ENCODE data around the gene JMJD7.

Gene JMJD7

DNA sequence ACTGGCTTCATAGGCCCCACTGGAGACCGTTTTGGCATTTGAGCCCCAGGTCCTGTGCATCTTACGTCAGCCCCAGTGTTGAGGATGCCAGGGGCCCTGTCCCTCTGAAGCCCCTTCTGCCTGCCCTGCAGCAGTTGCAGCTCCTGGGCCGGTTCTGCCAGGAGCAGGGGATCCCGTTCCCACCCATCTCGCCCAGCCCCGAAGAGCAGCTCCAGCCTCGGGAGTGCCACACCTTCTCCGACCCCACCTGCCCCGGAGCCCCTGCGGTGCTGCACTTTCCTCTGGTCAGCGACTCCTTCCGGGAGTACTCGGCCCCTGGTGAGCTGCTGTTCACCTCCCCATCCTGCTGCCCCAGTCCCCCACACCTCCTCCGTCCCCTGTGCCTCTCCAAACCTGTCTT is 19.3 kb downstream of the JMJD7 start:
- no peak for DNase-seq (ENCODE audit: low spot score)

DNA sequence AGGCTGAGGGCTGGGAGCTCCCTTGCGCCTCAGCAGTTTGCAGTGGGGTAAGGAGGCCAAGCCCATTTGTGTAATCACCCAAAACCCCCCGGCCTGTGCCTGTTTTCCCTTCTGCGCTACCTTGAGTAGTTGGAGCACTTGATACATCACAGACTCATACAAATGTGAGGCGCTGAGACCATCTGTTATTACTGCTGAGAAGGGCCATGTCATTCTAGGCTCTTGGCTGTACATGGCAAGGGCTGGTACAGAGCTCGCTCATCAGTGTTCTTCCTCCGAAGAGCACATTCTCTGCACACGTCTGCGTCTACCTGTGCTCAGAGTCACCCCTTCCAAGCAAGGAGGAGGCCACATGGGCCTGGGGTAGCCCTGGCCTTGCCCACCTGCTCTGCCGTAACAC is 20.1 kb downstream of the JMJD7 start:
- DNase-seq (ENCODE audit: low spot score): no peak

DNA sequence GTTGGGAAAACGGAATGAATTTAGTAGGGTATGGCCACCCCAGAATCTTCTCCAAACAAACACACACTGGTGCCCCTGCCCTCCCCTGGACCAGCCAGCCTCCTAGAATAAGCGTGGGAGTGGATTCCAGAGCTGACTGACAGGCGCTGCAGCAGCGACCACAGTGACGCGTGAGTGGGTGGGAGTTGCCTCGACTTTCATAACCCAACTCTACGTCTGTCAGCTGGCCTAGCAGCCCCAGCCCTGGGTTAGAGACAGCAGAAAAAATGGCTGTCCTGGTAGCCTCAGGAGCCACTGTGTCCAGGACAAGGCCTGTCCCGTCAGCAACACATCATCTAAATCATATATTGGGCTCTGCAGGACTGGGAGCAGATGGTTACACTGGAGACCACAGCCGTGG is 20.7 kb downstream of the JMJD7 start:
- no peak for DNase-seq (ENCODE audit: low spot score)

DNA sequence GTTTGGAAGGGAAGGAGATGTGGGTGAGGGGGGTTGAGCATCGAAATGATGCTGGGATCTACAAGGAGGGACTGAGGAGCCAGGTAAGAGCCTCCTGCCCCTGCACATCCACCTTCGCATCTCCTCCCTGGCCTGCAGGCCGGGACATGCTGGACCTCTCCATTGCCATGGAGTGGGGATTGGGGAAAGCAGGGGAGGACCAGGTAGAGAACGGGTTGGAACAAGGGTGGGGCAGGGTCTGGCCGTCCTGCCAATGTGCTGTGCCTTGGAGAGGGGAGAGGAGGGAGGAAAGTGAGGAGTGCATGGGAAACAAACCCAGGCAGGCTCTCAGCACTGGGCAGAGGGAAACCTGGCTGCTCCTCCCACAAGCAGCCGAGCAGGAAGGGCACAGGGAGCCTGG is 21.3 kb downstream of the JMJD7 start:
- DNase-seq (ENCODE audit: low spot score): no peak

DNA sequence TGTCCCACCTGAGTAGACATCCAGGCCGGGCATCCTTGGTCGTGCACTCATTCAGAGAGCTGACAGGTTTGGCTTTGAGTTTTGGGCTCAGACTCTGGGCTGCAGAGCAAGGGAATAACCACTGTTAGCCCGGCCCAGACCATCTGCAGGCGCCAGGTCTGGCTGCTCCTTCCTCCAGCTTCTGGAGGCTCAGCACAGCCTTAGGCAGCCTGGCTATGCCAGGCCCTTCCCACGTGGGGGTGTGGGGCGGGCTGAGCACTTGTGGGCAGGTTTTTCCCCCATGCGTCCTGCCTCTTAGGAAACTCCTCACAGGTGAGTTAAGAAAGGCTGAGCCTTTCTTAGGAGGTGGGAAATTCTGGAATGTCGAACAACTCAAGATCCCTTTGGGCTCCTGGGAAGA is 22.0 kb downstream of the JMJD7 start:
- no peak for DNase-seq (ENCODE audit: low spot score)

DNA sequence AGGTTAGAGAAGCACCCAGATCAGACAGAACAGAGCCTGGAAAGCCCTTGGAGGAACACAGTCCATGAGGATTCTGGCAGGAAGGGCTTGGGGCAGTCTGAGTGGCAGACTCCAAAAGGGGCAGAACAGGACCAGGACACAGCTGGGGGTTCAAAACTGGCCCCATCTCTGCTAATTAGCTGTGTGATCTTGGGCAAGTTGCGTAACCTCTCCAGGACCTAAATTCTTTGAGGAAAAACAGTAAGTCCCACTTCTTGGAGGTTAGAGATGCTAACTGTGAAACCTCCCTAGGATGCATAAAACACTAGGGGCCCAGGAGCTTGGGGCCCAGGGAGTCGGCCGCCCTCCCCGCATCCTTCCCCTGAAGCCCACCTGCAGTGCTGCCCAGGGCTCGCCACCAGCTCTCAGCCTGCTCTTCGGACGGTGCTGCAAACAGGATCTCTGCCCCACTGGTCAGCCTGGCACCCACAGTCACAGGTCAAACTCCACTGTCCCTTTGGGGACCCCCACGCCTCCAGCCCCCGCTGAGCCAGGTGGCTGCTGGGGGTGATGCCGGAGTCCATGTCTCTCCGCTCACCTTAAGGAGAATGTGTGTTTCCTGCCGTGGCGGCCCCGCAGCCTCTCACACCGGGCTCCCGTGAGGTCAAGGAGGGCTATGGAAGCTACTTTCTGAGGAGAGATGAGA is 22.7 kb downstream of the JMJD7 start:
- DNase-seq (ENCODE audit: low spot score): no peak

DNA sequence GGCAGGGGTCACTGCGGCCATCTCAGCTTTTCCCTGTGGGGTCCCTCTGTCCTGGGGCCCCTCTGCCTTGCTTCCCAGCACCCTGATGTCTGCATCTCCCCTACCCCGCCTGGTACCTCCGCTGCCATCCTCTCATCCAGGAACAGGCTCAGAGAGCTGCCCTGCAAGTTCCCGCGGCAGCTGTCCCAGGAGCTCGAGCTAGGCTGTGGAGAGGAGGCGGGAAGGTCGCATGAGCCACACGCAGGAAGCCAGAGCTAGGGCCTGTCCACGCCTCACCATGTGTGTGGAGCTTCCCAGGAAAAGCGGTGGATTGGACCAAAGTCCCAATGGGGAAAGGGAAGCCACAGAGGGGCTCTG is 23.3 kb downstream of the JMJD7 start:
- no peak for DNase-seq (ENCODE audit: low spot score)

DNA sequence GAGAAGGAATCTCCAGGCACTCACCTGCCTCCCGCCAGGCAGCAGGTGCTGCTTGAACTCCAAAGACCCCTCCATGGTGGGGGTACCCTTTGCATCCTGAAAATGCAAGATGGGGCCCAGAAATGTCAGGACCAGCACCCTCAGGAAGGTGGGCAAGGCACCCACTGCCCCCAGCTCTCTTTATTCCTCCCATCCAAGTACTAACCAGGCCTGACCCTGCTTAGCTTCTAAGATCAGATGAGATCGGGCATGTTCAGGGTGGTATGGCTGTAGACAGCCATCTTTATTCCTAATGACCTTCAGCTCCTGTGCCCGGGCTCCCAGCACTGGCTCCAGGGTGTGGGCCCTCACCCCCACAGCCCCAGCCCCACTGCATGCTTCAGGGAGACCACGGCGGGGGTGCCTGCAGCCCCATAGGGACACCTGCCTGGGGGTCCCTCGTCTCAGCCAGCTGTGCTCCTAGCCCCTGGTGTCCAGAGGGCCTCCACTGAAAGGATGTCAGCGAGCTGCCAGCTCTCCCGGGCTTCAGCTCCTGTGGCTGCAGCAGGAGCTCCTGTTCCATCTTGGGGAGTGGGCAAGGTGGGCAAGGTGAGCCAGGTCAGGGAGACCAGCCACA is 24.0 kb downstream of the JMJD7 start:
- DNase-seq (ENCODE audit: low spot score): no peak

DNA sequence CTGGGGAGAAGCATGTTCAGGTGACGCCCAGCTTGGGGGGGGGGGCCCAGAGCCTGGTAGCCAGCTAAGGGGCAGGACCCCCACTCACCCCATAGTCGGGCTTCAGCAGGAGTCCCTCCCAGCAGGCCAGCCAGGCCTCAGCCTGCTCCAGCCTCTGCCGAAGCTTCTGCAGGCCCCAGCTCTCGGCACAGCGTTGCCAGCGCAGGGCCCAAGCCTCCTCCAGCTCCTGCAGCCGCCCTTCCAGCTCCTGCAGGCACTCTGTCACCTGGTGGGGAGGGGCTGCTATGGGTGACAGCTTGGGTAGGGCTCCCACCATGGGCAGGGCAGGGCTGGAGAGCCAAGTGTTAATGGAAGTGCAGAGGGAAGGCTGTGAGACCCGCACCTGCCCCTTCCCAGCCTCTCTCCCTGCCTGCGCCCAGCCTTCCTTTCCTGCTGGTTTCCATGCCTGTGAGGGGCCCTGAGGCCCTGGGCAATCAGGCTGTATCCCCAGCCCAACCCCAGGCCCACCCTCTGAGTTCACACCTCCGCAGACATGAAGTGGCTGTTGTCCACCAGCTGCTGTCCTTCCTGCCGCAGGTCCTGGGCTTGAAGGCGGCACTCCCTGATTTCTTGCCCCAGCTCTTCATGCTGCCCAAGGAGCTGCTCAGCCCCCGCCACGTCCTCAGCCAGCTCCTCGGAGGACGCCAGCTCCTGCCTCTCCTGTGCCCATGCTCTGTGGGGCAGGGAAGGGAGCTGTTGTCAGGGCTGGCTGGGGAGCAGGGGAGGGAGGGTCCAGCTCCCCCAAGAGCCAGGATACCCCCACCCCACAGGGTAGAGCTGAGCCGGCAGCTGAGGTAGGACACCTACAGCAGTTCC is 25.1 kb downstream of the JMJD7 start:
- DNase-seq (ENCODE audit: low spot score): no peak

DNA sequence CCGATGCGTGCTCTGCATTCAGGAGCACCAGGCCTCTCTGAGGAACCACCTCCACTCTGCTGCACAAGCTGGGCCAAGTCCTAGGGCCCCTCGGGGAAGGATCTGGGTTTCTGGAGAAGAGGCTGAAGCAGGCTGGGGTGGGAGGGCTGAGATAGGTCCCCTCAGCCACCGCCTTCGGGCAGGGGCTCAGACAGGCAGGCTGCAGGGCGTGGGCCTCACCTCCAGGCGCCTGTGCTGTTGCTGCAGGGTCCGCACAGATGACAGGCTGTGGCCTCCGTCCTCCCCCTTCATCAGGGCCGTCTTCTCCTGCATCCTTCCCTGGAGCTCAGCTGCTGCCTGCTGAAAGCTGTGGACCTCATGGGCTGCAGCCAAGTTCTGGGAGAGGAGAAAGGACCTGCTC is 25.9 kb downstream of the JMJD7 start:
- no peak for DNase-seq (ENCODE audit: low spot score)

DNA sequence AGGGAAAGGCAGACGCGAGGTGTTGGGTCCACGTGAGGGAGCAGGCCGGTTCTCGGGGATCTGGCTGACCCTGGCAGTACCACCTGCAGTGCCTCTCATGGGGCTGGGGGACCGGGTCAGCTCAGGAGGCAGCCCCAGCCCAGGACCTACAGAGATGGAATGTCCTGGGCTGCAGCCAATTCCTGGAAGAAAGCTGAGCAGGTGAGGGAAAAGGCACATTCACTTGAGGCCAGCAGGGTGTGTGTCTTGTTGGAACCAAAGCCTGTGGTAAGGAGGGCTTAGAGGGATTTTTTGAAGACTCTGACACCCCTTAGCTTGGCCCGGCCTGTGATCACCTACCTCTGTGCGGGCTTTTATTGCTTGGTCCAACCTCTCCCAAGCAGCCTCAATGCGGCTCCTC is 26.6 kb downstream of the JMJD7 start:
- no peak for DNase-seq (ENCODE audit: low spot score)

DNA sequence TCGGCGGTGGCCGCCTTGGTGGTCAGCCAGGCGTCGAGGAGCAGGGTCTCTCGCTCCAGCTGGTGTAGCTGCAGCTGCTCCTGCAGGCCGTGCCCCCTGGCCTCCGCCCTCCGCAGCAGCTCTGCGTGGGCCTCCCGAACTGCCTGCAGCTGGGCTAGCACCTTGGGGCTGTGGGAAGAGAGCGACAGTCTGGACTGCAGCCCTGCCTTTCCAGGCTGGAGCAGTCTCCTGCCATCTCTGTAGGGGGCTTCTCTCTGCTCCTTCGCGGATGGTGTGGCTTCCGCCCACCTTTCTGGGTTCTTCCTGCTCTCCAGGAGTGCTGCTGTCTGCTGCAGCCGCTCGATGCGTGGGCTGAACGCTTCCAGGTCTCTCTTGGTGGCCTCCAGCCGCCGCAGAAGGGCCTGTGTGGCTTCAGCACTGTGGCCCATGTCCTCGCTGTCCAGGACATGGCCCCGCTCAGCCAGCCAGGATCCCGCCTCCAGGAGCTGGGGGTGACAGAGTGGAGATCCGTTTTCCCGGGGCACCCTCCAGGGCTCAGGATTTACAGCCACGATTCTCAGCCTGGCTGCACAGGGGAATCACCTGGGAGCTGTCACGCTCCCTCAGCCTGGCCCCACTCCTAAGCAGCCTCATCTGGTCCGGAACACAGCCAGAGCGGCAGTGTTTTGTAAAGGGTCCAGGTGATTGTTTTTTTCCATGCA is 27.5 kb downstream of the JMJD7 start:
- no peak for DNase-seq (ENCODE audit: low spot score)

DNA sequence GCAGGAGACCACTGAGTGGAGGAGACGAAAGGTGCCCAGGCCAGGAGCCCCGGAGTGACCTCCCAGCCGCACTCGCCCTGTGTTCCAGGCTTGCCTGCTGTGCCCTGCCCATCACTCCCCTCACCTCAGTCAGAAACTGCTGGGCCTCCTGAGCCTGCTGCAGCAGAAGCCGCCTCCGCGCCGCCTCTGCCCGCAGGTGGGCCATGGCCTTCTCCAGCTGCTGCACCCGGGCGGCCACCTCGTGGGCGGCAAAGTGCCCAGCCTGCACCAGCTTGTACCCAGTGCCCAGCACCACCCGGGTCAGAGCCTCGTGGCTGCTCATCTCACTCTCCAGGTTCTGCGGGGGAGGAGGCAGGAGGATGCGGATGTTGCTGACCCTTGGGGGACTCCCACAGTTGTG is 28.4 kb downstream of the JMJD7 start:
- DNase-seq (ENCODE audit: low spot score): no peak

DNA sequence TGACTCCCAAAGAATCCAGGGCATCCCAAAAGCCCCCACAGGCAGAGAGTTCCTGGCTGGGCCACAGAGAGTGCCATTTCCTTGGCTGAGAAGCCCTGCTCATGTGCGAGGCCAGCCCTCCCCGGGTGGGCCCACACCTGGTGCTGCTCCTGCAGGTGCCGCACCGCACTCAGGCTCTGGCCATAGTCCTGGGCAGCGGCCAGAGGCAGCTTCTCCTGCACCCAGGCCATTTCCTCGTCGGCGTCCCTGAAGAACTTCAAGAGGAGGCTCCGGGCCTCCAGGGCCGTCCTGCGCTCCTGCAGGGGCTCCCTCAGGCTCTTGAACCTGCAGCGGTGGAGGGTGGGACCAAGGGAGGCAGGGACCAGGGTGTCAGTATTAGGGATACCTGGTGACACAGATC is 28.8 kb downstream of the JMJD7 start:
- no peak for DNase-seq (ENCODE audit: low spot score)

DNA sequence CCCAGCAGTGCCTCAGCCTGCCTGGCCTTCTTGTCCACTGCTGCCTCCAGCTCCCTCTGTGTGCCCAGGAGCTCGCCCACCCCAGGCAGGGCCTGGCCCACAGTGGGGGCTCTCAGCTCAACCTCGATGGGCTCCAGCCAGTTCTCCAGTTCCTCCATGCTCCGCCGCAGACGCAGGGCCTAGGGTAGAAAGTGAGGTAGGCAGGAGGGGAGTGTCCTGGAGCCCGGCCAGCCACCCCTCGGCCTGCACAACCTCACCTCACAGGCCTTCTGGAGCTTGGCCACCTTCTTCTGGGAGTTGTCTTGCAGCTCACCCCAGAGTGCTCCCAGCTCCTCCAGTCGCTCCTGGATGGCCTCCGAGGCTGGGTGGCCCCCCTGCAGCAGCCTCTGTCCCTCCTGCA is 29.4 kb downstream of the JMJD7 start:
- no peak for DNase-seq (ENCODE audit: low spot score)

DNA sequence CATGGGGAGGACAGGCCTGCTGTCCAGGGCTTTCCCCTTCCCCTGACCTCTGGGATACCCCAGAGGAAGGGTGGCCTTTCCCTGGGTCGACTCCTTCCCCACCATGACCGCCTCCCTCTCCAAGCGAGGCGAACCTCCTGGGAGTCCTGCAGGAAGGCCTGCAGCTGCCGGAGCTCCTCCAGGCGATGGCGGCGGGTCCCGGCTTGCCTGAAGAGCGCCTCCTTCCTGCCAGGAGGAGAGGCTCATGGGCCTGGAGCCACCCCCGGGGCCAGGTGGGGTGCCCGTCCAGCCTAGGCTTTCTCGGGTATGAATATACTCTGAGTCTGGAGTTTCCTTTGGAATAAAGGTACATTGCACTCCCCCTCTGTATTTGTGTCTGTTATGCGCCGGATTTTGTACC is 30.9 kb downstream of the JMJD7 start:
- no peak for DNase-seq (ENCODE audit: low spot score)

DNA sequence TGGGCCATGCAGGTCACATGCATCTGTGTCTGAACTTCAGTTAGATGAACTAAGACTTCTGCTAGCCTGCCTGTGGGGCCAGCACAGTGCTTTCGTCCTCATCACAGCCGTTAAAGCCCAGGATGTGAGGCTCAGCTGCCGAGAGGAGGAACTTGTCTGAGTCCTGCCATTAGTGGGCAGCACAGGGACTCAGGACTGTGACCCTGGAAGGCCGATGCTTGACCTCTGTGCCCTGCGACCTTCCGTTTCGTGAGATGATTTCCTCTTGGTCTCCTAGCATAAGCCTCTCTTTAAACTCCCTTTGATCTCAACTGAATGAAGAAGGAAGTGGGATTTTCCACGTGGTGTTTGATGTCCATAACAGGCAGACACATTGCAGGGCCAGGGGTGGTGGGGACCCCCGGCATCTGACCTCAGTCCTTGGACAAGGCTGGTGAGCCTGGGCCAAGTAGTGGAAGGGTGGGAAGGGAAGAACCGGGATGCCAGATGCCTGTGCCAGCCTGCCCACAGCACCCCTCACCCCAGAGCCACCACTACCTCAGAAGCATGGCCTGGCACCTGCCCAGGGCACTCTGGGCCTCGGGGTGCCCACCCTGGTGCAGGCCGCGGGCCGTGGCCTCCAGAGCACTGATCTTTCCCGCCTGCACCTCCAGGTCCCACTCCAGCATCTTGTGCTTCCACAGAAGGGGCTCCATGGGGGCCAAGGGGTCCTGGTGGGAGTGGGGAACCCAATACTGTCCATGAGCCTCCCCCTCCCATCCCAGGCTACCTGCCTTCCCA is 32.3 kb downstream of the JMJD7 start:
- no peak for DNase-seq (ENCODE audit: low spot score)

DNA sequence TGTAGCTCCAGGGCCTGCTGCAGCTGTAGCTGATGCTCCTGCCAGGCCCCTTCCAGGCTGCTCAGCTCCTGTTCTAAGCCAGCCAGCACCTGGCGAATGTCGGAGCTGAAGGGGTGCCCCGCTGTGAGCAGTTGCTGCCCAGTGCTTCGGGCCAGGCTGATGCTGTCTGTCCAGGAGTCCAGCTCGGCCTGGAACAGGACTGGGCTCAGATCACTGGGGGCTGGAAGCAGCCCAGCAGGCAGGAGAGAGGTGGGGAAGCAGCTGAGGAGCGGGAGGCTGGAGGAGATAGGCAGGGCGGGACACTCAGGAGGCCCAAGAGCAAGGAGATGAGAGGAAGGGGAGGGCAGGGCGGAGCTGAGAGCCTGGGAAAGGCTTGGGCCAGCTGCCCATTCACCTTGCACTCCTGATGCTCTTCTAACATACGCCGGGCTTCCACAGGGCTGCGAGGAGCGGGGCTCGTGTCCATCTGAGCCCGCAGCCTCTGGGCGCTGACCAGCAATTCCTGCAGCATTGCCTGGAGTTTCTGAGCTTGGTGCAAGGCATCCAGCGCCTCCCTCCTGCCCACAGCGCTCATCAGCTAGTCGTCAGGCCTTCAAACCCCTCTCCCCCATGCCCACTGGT is 34.0 kb downstream of the JMJD7 start:
- DNase-seq (ENCODE audit: low spot score): no peak

DNA sequence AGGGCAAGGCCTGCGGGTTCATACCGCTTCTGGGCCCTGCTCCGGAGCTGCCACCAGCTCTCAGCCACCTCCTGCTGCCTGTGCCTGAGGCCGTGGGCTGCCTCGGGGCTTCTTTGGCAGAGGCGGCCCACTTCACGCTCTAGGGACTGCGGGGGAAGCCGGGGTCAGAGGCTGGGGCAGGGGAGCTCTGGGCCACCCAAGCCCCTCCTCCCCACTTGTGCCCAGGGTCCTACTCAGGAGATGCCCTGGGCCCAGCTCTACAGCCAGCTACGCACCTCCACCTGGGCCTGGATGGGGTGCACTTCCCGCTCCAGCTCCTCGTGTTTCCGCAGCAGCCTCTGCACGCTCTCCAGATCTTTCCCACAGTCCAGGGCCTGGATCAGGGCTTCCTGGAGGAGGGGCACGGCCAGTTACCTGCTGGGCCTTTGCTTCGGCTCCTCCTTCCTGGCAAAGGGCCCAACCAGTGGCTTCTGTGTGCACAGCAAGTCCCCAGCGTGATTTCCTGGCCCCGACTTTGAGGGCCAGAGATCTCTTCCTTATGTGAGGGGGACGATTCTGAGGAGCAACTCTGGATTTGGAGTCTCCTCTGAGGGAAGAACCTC is 34.7 kb downstream of the JMJD7 start:
- DNase-seq (ENCODE audit: low spot score): no peak

DNA sequence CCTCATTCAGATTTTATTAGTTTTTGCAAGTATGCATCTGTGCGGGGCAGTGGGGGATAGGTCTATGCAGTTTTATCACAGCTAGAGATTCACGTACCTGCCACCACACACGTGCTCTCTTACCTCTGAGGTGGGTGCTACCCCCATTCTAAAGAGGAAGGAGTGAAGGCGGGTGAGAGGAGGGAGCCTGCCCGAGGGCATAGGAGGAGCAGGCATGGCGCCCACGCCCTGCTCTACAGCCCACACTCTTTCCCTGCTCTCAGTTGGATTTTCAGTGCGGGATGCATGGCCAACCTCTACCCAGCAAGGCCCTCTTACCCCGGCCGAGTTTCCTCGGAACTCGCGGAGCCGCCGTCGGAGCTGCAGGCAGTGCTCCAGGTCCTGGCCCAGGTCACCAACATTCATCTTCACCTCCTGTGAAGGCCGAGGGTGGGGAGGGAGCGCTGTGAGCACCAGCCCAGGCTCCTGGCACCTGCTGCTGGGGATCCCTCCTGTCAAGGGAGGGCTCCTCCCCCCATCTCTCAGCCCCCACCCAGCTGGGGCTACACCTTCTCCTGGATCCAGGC is 37.7 kb downstream of the JMJD7 start:
- DNase-seq (ENCODE audit: low spot score): no peak

DNA sequence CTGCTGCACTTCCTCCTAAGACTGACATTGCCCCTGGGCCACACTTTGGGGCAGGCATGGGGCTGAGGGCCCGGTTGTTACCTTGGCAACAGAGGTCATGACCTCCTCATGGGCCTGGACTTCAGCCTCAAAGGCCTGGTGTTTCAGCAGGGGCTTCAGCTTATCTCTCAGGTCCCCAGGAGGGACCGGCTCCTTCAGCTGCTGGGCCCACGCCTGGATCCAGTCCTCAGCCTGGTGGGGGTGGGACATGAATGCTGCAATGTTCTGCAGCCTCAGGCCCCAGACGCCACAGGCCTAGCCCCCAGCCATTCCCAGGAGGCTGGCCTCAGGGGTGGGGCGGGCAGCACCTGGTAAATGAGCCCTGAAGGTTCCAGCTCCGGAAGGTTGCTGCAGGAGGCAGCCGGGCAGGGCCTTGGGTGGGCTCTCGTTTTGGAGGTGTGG is 38.4 kb downstream of the JMJD7 start:
- no peak for DNase-seq (ENCODE audit: low spot score)

All from pons (tissue), 1 donor.